GM18867 (cell line): ENCODE results near the gene TMEM161B.
A peak's percentile ranks its signal among the peaks of the same experiment; 100 is the strongest.
"Not testable (repeated sequence)": the region's sequence is repeated elsewhere in the genome, so short reads cannot be mapped to it uniquely, and the experiment has no call there.

Source experiments
- ATAC-seq: cut with Tn5 transposase; IDR thresholded peaks from one replicate; pipeline ENCODE4 v1.9.1; 2021; ENCODE audit warnings: mild to moderate bottlenecking, moderate library complexity; ENCODE audit not compliant: unreplicated experiment

Gene TMEM161B

GRCh38 chr5:88250010-88250409, 18.6 kb downstream of the TMEM161B start:
- no peak for ATAC-seq

DNA sequence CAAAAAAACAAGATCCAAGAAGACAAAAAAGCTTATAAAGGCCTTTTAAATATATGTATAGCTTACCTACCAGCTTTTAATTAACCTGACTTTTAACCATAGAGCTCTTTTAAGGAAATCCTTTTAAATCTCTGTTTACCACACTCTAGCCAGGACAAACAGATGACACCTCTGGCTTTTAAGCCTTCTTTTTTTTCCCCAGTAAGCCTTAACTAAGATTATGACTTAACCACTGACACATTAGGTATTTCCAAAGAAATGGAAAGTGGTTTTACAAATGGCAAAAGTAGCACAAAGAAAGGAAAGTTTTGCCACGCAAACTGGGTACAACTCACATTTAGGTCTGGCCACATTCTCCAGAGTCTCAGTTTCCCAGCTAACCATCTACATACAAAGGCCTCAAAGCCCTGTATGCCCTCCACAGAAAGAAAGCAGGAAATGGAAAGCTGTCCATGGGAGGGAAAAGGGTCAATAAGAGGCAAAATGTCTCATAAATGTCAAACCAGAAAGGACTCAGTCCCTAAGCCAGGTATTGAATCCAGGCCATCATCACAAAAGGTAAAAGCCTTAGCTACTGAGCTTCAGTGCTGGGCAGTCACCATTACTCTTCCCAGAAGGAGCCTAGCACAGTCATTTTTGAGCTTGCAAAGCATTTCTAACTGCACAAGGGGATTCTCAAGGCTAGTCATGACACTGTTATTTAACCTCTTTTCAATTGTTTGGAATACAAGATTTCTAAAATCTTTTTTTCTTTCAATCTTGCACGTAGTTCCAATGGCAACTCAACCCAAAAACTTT, 19.7 kb downstream of the TMEM161B start:
- ATAC-seq: no peak

GRCh38 chr5:88248094-88248493, 20.6 kb downstream of the TMEM161B start:
- ATAC-seq: no peak

- ATAC-seq: no peak
These were observed 22.8 kb downstream of the TMEM161B start for GRCh38 chr5:88245893-88246244.

GRCh38 chr5:88245241-88245892, 23.3 kb downstream of the TMEM161B start:
- no peak for ATAC-seq

DNA sequence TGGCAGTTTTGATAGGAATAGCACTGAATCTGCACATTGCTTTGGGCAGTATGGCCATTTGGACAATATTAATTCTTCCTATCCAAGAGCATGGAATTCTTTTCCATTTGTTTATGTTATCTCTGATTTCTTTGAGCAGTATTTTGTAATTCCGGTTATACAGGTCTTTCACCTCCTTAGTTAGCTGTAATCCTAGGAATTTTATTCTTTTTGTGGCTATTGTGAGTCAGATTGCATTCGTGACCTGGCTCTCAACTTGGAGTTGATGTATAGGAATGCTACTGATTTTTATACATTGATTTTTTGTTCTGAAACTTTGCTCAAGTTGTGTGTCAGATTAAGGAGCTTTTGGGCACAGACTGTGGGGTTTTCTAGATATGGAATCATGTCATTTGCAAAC, 24.0 kb downstream of the TMEM161B start:
- ATAC-seq: no peak

GRCh38 chr5:88243493-88243892, 25.2 kb downstream of the TMEM161B start:
- ATAC-seq: peak; percentile 40

DNA sequence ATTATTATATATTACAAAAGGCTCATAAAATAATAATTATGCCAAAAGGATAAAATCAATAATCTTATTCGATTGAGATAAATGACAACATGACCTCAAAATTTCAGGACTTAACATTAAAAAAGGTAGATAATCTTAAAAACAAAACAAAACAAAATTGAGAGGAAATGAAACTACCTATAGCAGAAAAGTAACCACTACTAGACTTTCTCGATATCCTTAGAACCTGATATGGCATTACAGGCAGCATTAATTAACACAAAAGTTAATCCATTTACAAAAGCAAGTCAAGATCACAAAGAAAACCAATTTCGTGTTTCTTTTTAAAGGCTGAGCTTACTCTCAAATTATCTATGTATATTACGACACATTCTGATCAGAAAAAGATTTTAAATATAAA, 29.9 kb downstream of the TMEM161B start:
- no peak for ATAC-seq

DNA sequence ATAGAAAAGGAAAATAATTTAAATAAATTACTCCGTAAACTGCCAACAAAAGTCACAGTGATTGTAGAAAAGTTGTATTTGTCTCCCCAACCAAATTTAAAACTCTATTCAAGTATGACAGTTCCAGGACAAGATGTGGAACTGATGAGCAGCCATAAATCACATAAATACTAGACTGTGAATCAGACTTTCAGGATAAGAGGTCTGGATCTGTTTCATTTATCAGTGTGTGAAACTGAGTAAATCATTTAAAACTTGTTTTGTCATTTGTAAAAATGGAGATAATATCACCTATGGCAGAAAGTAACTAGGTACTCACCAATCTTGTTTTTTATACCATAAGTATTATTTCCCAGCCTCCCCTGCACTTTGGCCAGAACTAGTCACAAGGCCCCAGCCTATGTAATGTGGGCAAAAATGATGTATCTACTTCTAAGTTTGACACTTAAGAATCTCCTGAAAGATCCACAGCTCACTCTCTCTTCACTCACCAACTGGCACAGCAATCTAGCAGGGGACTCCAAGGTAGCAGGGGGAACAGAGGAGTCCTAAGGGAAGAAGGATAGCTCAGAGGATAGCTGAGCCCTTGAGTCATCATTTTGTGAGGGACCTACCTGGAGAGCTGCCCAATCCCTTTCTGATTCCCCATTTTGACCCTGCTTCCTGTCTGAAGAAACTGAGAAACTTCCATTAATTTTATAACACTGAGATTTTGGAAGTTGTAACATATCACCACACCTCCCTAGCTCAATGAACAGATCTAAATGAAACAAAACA, 31.6 kb downstream of the TMEM161B start:
- ATAC-seq: no peak

GRCh38 chr5:88235828-88236227, 32.8 kb downstream of the TMEM161B start:
- no peak for ATAC-seq

- no peak for ATAC-seq
These were observed 33.3 kb downstream of the TMEM161B start for GRCh38 chr5:88235346-88235745.

DNA sequence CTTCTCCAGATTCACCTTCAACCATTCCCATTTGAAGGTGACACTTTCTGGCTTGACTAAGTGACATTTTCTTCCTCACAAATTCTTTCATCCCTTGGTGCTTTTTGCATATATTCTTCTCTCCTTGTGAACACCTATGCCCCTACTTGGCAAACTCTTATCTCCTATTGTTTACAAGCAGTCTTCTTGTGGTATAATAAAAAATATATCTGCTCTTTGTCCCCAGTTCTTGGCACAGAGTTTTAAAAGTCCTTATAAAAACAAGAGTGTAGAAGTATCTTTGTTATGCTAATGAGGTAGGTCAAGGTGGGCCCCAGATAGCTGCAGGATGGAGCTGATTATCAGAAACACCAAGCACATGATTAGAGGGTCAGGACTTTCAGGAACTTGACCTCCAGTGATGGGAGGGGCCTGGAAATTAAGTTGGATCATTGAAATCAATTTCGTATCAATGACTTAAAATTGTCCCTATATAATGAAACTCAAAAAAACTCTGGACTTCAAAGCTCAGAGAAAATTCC, 38.0 kb downstream of the TMEM161B start:
- ATAC-seq: no peak

- peak; percentile 94 for ATAC-seq
These were observed 41.7 kb downstream of the TMEM161B start for GRCh38 chr5:88226881-88227450.

DNA sequence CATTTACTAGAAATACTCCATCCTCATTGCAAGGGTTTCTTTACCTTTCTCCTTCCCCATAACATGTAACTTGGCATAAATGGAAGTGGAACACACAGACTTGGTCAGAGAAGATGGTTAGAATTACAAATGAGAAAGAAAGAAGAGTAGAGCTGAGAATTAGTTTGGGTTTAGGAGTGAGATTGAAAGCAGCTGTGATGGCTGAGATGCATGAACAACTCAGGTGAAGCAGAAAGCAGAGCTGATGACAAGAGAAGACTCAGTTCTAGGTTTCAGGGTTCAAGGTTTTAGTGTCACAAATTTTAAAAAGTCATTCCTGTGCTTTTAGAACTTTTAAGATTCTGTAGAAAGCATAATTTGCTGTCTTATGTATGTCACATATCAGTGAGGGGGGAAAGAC, 54.0 kb downstream of the TMEM161B start:
- ATAC-seq: peak; percentile 61

GRCh38 chr5:88207575-88207974, 61.1 kb downstream of the TMEM161B start:
- no peak for ATAC-seq

- ATAC-seq: peak; percentile 95
These were observed 64.5 kb downstream of the TMEM161B start for GRCh38 chr5:88203981-88204750.

DNA sequence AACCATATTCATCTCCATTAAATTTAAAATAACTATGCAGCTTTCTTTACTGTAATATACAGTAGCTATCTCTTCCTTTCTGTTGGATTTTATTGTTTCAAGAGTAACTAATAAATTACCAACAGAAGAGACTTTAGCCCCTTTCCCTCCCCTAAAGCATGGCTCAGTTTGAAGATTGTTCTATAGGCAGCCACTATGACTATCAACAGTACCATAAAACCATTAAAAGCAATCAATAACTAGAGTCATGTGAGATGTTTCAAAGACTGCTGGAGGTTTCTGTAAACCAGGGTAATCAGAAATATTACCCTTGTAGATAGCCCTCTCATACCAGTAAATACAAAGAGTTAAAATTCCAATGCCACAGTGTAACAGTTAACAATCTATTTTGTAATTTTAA, 73.0 kb downstream of the TMEM161B start:
- no peak for ATAC-seq

DNA sequence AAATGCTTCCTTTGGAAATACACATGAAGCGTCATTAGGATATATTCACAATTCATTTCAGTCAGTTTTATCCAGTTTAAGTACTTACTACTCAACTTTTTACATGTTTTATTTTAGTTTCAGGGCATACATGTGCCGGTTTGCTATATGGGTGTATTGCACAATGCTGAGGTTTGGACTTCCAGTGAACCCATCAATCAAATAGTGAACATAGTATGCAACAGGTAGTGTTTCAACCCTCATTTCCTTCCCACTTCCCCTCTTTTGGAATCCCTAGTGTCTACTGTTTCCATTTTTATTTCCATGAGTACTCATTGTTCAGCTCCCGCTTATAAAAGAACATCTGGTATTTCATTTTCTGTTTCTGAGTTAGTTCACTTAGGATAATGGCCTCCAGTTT, 74.7 kb downstream of the TMEM161B start:
- ATAC-seq: no peak

GRCh38 chr5:88190106-88190834, 78.4 kb downstream of the TMEM161B start:
- ATAC-seq: no peak

- not testable (repeated sequence) for ATAC-seq
These were observed 79.2 kb downstream of the TMEM161B start for GRCh38 chr5:88189484-88189883.
